ENCODE data around the gene PDE10A.

PDE10A gene

GRCh38 chr6:165586706-165587105 lies 76.3 kb downstream of the PDE10A start:
- no peak overlapping the region for H3K4me3 ChIP-seq (ENCODE audit: control insufficient read depth, low read depth, low read length)
- DNase-seq (ENCODE audit: low read depth), result no peak
- TF ChIP-seq CTCF (conservative IDR thresholded peaks at IDR 0.05; ENCODE audit: control insufficient read depth, insufficient read depth, low read depth, low read length), result no peak

GRCh38 chr6:165585060-165585459 lies 78.0 kb downstream of the PDE10A start:
- peak; percentile 16 for DNase-seq (ENCODE audit: low read depth)
- H3K4me3 ChIP-seq (ENCODE audit: control insufficient read depth, low read depth, low read length), result no peak overlapping the region
- TF ChIP-seq CTCF (conservative IDR thresholded peaks at IDR 0.05; ENCODE audit: control insufficient read depth, insufficient read depth, low read depth, low read length), result no peak

GRCh38 chr6:165584541-165584940 lies 78.5 kb downstream of the PDE10A start:
- no peak for DNase-seq (ENCODE audit: low read depth)
- no peak for TF ChIP-seq CTCF (conservative IDR thresholded peaks at IDR 0.05; ENCODE audit: control insufficient read depth, insufficient read depth, low read depth, low read length)
- no peak overlapping the region for H3K4me3 ChIP-seq (ENCODE audit: control insufficient read depth, low read depth, low read length)

- TF ChIP-seq CTCF (conservative IDR thresholded peaks at IDR 0.05; ENCODE audit: control insufficient read depth, insufficient read depth, low read depth, low read length), result no peak
- H3K4me3 ChIP-seq (ENCODE audit: control insufficient read depth, low read depth, low read length), result no peak overlapping the region
- DNase-seq (ENCODE audit: low read depth), result no peak
Observed at GRCh38 chr6:165581678-165582077, 81.4 kb downstream of the PDE10A start.

GRCh38 chr6:165580136-165580535 lies 82.9 kb downstream of the PDE10A start:
- no peak for TF ChIP-seq CTCF (conservative IDR thresholded peaks at IDR 0.05; ENCODE audit: control insufficient read depth, insufficient read depth, low read depth, low read length)
- peak; percentile 25 for DNase-seq (ENCODE audit: low read depth)
- no peak overlapping the region for H3K4me3 ChIP-seq (ENCODE audit: control insufficient read depth, low read depth, low read length)

- no peak for DNase-seq (ENCODE audit: low read depth)
- no peak overlapping the region for H3K4me3 ChIP-seq (ENCODE audit: control insufficient read depth, low read depth, low read length)
- no peak for TF ChIP-seq CTCF (conservative IDR thresholded peaks at IDR 0.05; ENCODE audit: control insufficient read depth, insufficient read depth, low read depth, low read length)
Observed at GRCh38 chr6:165579151-165579550, 83.9 kb downstream of the PDE10A start.

- no peak for TF ChIP-seq CTCF (conservative IDR thresholded peaks at IDR 0.05; ENCODE audit: control insufficient read depth, insufficient read depth, low read depth, low read length)
- no peak for DNase-seq (ENCODE audit: low read depth)
- H3K4me3 ChIP-seq (ENCODE audit: control insufficient read depth, low read depth, low read length), result no peak overlapping the region
Observed at GRCh38 chr6:165577556-165577955, 85.5 kb downstream of the PDE10A start.

All from fibroblast of mammary gland (primary cell).